NOMO-1 treated with DMSO at 0.1 percent for 48 hours (cell line): ENCODE results near the gene ZDHHC14.
"Not testable (repeated sequence)": the region's sequence is repeated elsewhere in the genome, so short reads cannot be mapped to it uniquely, and the experiment has no call there.

Experiments
- DNase-seq: peaks from one replicate; lab custom pipeline; 2025; ENCODE audit not compliant: unreplicated experiment; lab: John Stamatoyannopoulos, UW

Gene ZDHHC14

GRCh38 chr6:157380458-157380778 is 572 bp upstream of the ZDHHC14 start:
- no peak for DNase-seq

- peak; percentile 16 for DNase-seq
These were observed 936 bp downstream of the ZDHHC14 start for GRCh38 chr6:157381631-157382621.

- DNase-seq, result no peak
These were observed 1.8 kb downstream of the ZDHHC14 start for GRCh38 chr6:157382821-157383220.

GRCh38 chr6:157383471-157383870 is 2.5 kb downstream of the ZDHHC14 start:
- no peak for DNase-seq

- not testable (repeated sequence) for DNase-seq
These were observed 4.0 kb downstream of the ZDHHC14 start for GRCh38 chr6:157384962-157385361.

- no peak for DNase-seq
These were observed 4.5 kb downstream of the ZDHHC14 start for GRCh38 chr6:157385482-157385881.

GRCh38 chr6:157386023-157386422 is 5.0 kb downstream of the ZDHHC14 start:
- no peak for DNase-seq

GRCh38 chr6:157386454-157386853 is 5.5 kb downstream of the ZDHHC14 start:
- DNase-seq, result no peak

- DNase-seq, result no peak
These were observed 7.9 kb downstream of the ZDHHC14 start for GRCh38 chr6:157388924-157389323.

- no peak for DNase-seq
These were observed 9.5 kb downstream of the ZDHHC14 start for GRCh38 chr6:157390273-157391060.

- no peak for DNase-seq
These were observed 12.1 kb downstream of the ZDHHC14 start for GRCh38 chr6:157392927-157393668.

- no peak for DNase-seq
These were observed 12.8 kb downstream of the ZDHHC14 start for GRCh38 chr6:157393669-157394327.

GRCh38 chr6:157395199-157395598 is 14.2 kb downstream of the ZDHHC14 start:
- DNase-seq, result not testable (repeated sequence)

GRCh38 chr6:157396026-157396425 is 15.0 kb downstream of the ZDHHC14 start:
- no peak for DNase-seq

- no peak for DNase-seq
These were observed 16.7 kb downstream of the ZDHHC14 start for GRCh38 chr6:157397660-157398059.

- DNase-seq, result no peak
These were observed 17.2 kb downstream of the ZDHHC14 start for GRCh38 chr6:157398151-157398550.

GRCh38 chr6:157400676-157401075 is 19.7 kb downstream of the ZDHHC14 start:
- no peak for DNase-seq

GRCh38 chr6:157401734-157402338 is 20.8 kb downstream of the ZDHHC14 start:
- DNase-seq, result no peak

GRCh38 chr6:157402996-157403685 is 22.2 kb downstream of the ZDHHC14 start:
- no peak for DNase-seq

GRCh38 chr6:157403686-157404051 is 22.7 kb downstream of the ZDHHC14 start:
- DNase-seq, result no peak
